Pons (tissue), 1 donor: ENCODE measurements around the gene CEACAM3.
A peak's percentile ranks its signal among the peaks of the same experiment; 100 is the strongest.

Experiments
- DNase-seq: peaks from one replicate; pipeline ENCODE4 v3.0.0-alpha.2; 2016; ENCODE audit warnings: low spot score

Gene CEACAM3

GRCh38 chr19:41792513-41793413, 3.6 kb upstream of the CEACAM3 start:
- no peak for DNase-seq

- no peak for DNase-seq
These were observed 3.0 kb upstream of the CEACAM3 start for GRCh38 chr19:41793414-41793727.

GRCh38 chr19:41795031-41795461, 1.3 kb upstream of the CEACAM3 start:
- DNase-seq: peak; percentile 25

- DNase-seq: no peak
These were observed 514 bp downstream of the CEACAM3 start for GRCh38 chr19:41796901-41797300.

GRCh38 chr19:41799444-41800000, 3.1 kb downstream of the CEACAM3 start:
- no peak for DNase-seq

GRCh38 chr19:41801031-41801430, 4.6 kb downstream of the CEACAM3 start:
- DNase-seq: no peak

GRCh38 chr19:41801792-41802211, 5.4 kb downstream of the CEACAM3 start:
- DNase-seq: peak; percentile 35

GRCh38 chr19:41802770-41803169, 6.4 kb downstream of the CEACAM3 start:
- no peak for DNase-seq

- DNase-seq: no peak
These were observed 7.9 kb downstream of the CEACAM3 start for GRCh38 chr19:41804336-41804735.

GRCh38 chr19:41807176-41807575, 10.8 kb downstream of the CEACAM3 start:
- DNase-seq: no peak

- DNase-seq: no peak
These were observed 12.5 kb downstream of the CEACAM3 start for GRCh38 chr19:41808663-41809566.

GRCh38 chr19:41810301-41810700, 13.9 kb downstream of the CEACAM3 start:
- DNase-seq: no peak

- peak; percentile 54 for DNase-seq
These were observed 14.6 kb downstream of the CEACAM3 start for GRCh38 chr19:41811036-41811435.

- DNase-seq: no peak
These were observed 15.6 kb downstream of the CEACAM3 start for GRCh38 chr19:41811981-41812380.

- DNase-seq: no peak
These were observed 17.5 kb downstream of the CEACAM3 start for GRCh38 chr19:41813911-41814310.

GRCh38 chr19:41815301-41815700, 18.9 kb downstream of the CEACAM3 start:
- no peak for DNase-seq

GRCh38 chr19:41816761-41817160, 20.4 kb downstream of the CEACAM3 start:
- DNase-seq: no peak

GRCh38 chr19:41821003-41821735, 24.8 kb downstream of the CEACAM3 start:
- peak; percentile 40 for DNase-seq

GRCh38 chr19:41837981-41838708, 41.8 kb downstream of the CEACAM3 start:
- DNase-seq: no peak

- no peak for DNase-seq
These were observed 42.8 kb downstream of the CEACAM3 start for GRCh38 chr19:41839211-41839610.

- no peak for DNase-seq
These were observed 47.0 kb downstream of the CEACAM3 start for GRCh38 chr19:41843371-41843770.
